ENCODE measurements around the gene DHRSX.

- no peak for TF ChIP-seq CTCF (conservative IDR thresholded peaks at IDR 0.05)
- no peak for TF ChIP-seq ZFX (IDR thresholded peaks at IDR 0.05)
Observed at GRCh38 chrX:2336181-2336580, 164.6 kb downstream of the DHRSX start.

Data from C4-2B (cell line).